Activated CD8-positive, alpha-beta memory T cell treated with anti-CD3 and anti-CD28 coated beads, Interleukin-2, amount 50 U/mL, for 24 hours (primary cell): ENCODE results near the gene NLRP11.

Source experiments
- DNase-seq: peaks from one replicate; pipeline ENCODE4 v3.0.0-alpha.2; 2020; ENCODE audit errors: extremely low read depth

The NLRP11 gene

GRCh38 chr19:55831846-55832245 is at the start of gene NLRP11:
TSS of gene NLRP11 (minus strand) at chr19:55831999. CDS start at chr19:55818174, 13,825 bp downstream.
- no peak for DNase-seq

GRCh38 chr19:55877211-55877610 is 45.4 kb upstream of the NLRP11 start:
- no peak for DNase-seq

- no peak for DNase-seq
Observed at GRCh38 chr19:55870736-55871135, 38.9 kb upstream of the NLRP11 start.

DNA sequence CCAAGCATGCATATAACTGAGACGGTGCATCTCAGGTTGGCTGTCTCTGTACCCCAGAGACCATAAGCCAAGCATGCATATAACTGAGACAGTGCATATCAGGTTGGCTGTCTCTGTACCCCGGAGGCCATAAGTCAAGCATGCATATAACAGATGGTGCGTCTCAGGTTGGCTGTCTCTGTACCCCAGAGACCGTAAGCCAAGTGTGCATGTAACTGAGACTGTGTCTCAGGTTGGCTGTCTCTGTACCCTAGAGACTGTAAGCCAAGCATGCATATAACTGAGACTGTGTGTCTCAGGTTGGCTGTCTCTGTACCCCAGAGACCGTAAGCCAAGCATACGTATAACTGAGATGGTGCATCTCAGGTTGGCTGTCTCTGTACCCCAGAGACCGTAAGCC is 35.3 kb upstream of the NLRP11 start:
- DNase-seq, result no peak

DNA sequence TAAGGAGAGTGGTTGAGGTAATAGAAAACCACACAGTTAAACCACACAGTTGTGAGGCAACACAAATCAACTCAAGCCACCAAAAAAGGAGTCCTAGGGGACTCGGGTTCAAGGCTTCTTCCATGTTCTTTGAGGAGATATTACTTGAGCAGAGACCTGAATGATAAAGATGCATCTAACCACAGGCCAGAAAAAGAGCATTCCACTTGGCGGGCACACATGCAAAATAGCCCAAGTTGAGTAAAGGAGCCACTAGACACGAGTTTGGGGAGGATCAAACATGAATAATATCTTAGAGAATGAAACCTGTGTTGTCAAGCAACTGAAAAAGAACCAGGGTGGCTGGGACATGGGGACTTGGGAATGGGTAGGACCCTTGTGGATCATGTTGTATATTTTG is 34.7 kb upstream of the NLRP11 start:
- DNase-seq, result no peak

GRCh38 chr19:55858969-55859368 is 27.2 kb upstream of the NLRP11 start:
- DNase-seq, result no peak

DNA sequence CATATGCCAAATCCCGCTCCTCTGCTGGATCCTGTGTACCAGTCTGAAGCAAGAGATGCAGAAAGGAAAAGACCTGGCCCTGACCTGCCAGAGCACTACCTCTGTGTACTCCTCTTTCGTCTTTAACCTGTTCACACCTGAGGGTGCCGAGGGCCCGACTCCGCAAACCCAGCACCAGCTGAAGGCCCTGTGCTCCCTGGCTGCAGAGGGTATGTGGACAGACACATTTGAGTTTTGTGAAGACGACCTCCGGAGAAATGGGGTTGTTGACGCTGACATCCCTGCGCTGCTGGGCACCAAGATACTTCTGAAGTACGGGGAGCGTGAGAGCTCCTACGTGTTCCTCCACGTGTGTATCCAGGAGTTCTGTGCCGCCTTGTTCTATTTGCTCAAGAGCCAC is 26.6 kb upstream of the NLRP11 start:
- DNase-seq, result no peak

GRCh38 chr19:55857974-55858373 is 26.2 kb upstream of the NLRP11 start:
- DNase-seq, result no peak

- no peak for DNase-seq
Observed at GRCh38 chr19:55857149-55857548, 25.4 kb upstream of the NLRP11 start.

DNA sequence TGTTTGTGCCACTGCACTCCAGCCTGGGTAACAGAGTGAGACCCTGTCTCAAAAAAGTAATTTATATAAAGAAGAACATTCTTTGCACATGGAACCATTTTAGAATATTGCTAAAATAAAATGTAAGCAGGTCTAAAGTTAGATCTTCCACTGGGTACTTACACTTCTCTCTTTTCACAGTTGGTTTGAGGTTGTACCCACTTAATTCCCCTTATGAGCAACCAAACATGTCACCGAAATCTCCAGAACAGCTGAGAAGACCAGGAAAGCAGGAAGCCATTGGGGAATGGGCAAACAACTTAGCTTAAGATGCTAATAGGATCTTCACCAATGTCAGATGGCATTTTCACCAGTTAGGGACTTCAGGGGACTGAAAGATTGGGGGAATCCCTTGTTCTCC is 23.4 kb upstream of the NLRP11 start:
- no peak for DNase-seq

GRCh38 chr19:55838906-55839305 is 7.1 kb upstream of the NLRP11 start:
- DNase-seq, result no peak

DNA sequence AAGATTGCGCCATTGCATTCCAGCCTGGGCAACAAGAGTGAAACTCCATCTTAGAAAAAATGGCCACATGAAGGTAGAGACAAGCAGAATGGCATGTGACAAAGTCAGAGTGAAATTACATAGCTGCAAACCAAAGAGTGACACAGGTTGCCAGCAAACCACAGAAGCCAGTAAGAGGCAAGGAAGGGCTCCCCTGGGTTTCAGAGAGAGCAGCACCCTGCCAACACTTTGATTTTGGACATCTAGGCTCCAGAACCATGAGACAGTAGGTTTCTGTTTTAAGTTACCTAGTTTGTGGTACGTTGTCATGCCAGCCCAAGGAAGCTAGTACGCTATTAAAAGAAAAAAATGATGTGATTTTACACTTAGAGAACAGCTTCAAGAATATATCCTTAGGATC is 6.5 kb upstream of the NLRP11 start:
- DNase-seq, result no peak

DNA sequence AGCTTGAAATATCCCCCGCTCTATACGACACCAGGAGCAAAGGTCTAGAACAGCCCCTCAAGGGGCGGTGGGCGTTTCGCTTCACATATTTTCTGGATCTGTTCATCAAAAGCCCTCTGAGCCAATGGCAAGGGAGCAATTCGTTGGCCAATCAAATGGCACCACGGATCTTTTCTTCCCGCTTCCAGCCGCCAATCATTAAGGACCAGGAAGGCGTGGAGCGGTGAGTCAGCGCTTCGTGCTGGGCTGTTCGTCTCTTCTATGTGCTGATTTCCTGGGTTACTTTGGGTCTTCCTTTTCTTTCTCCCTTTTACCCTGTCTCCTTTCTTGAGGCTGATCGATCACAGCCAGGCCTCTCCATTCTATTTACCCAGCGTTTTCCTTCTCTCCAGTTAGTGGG is 4.5 kb upstream of the NLRP11 start, which contains the start of gene NLRP4:
Gene NLRP4 (plus strand): TSS at position 201 of the 400 bp plus-strand sequence. CDS start 15,541 bp downstream, outside the sequence.
- no peak for DNase-seq

DNA sequence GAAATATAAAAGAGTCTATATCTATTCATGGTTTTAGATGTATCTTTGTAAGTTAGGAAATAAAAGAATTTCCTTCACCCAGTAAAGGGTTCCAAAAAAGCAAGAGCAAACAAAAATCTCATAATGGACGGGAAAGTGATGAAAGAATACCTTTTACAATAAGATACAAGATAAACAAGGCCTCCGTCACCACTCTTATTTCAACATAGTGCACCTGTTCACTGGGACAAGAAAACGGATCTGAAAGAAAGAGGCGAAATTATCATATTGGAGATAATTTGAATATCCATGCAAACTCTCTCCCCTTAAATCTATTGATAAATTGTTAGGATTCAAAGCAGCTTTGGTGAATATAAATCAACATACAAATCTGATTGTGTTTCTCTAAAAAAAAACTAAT is 877 bp upstream of the NLRP11 start:
- DNase-seq, result no peak

GRCh38 chr19:55830656-55831055 is 1.1 kb downstream of the NLRP11 start:
- no peak for DNase-seq

GRCh38 chr19:55820037-55820436 is 11.8 kb downstream of the NLRP11 start:
- DNase-seq, result no peak

GRCh38 chr19:55813906-55814305 is 17.9 kb downstream of the NLRP11 start:
- DNase-seq, result no peak

DNA sequence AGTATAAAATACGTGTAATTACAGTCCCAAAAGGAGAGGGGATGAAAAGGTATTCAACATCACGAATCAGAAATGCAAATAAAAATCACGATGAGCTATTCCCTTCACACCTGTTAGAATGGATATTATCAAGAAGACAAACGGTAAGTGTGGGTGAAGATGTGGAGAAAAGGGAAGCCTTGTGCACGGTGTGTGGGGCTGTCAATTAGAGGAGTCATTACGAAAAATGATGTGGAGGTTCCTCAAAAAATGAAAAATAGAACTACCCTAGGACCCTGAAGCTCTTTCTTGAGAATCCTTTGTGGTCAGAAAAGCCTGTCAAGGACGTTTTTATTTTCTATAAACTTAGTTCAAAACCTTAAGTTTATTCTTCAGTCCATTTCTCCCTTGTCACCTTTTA is 19.4 kb downstream of the NLRP11 start:
- DNase-seq, result no peak

GRCh38 chr19:55811340-55811739 is 20.5 kb downstream of the NLRP11 start:
- no peak for DNase-seq

- no peak for DNase-seq
Observed at GRCh38 chr19:55809381-55810058, 22.3 kb downstream of the NLRP11 start.

- no peak for DNase-seq
Observed at GRCh38 chr19:55802281-55802680, 29.5 kb downstream of the NLRP11 start.

- DNase-seq, result no peak
Observed at GRCh38 chr19:55801416-55801815, 30.4 kb downstream of the NLRP11 start.

DNA sequence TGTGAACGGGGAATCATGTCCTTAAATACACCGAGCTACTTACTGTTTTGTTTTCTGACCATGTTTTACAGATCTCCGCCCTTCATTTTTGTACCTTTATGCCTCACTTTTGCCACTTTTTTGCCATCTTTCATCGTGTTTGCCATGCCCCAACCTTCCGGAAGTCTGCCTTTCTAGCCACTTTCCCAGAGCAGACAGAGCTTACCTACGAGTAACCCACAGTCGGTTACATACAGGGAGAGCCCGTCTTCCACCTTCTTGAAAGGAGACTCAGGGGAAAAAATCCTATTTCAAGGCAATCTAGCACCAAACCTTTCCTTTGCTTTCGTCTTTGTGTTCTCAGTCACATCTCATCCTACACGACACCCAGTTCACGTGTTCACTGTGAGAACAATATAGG is 36.8 kb downstream of the NLRP11 start:
- no peak for DNase-seq

- no peak for DNase-seq
Observed at GRCh38 chr19:55781112-55781511, 50.7 kb downstream of the NLRP11 start.
